GM19238 (cell line): ENCODE measurements around the gene POLR3B.
"Not testable (repeated sequence)": the region's sequence is repeated elsewhere in the genome, so short reads cannot be mapped to it uniquely, and the experiment has no call there.

Experiments
- DNase-seq: peaks from one replicate; pipeline ENCODE4 v3.0.0; 2011; ENCODE audit warnings: low spot score; ENCODE audit not compliant: insufficient read length

The POLR3B gene

DNA sequence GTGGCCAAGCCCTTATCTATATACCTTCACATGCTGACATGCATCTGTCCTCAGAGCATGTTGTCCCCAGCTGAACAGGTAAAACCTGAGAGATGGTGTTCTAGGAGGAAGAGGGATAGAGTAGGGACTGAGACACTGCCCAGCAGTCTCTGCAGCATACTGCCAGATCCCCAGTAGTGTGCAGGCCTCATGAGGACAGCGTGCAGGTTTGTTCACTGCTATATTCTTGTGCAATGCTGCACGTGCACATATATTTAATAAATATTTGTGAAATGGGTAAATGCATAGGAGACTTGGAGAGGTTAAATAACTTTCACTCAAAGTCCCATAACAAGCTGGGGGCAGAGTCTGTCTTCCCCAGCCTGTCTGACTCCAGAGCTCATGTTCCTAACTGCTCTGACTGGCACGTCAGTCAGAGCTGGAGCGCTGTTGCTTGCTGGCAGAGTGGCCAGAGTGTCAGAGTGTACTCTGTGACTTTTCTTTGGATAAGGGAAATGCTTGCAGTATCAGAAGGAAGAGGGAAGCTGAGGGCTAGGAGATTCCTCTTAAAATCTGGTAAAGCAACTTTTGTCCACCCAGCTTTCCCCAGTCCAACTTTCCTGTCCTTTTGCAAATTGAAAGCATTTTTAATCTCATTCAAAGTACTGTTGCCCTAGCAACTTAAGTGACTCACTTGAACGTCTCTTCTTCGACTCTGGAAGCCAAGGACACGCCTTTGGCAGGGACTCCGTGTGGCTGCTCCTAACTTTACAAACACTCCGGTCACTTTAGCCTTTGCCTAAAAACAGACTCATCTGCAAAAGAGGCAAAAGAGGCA, 14.9 kb upstream of the POLR3B start:
- no peak for DNase-seq

DNA sequence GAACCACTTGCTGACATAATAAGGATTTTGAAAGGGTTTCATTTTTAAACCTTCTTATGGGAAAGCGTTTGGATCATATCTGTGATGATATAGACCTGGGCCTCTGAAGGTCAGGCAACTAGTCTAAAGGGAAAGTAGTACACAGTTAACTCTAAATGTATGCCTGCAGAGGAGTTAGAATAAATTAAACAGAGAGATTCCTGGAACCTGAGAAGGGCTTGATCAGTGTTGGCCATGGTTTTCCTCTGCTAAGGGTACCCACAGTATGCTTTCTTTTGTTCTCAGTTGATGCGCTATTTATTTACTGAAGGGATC, 14.4 kb upstream of the POLR3B start:
- DNase-seq: no peak

DNA sequence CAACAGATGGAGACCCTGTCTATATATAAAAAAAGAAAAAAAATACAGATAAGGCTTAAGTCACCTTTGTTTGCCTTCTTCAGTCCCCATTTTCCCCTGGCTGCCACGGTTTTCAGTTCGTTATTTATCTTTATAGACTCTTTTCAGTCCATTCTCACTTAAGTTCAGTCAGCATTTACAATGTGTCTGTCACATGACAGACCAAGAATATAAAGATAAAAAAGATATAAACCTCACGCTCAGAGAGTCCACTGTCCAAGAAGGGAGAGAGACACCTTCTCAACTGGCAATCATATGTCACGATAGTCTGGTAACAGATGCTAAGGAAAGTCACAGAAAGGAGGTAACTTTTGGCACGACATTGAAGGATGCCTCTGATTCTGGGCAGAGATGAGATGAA, 13.4 kb upstream of the POLR3B start:
- DNase-seq: no peak

DNA sequence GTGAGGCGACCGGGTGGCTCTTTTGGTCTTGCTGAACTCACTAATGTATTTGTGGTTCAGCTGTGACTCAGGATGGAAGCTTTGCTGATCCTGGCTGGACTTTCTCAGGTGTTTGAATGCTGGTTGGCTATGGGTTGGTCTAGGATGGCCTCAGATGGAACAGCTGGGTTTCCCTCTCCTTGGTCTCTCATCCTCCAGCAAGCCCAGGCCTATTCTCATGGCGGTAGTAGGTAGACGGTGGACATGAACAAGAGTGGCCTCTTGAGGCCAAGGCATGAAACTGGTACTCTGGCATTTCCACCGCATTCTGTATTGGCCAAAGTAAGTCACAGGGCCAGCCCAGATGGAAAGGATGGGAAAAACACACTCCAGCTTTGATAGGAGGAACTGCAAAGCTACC, 11.8 kb upstream of the POLR3B start:
- no peak for DNase-seq

DNA sequence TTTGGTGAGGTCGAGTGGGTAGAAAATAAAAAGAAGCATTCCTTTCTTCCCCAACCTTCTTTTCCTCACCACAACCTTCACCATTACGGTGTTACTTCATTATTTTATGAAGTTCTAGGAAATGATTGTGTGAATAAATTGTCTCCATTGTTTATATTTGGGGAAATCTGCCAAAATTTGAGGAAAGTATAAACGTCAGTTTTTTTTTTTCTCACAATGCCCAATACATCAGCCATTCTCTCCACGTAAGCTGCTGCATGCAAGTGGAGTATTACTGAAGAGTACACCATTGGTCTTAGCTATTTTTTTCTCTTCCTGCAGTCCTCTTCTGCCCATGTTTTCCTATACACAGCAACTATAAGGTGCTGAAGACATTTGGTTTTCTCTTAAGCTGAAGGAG, 9.1 kb upstream of the POLR3B start:
- DNase-seq: no peak

DNA sequence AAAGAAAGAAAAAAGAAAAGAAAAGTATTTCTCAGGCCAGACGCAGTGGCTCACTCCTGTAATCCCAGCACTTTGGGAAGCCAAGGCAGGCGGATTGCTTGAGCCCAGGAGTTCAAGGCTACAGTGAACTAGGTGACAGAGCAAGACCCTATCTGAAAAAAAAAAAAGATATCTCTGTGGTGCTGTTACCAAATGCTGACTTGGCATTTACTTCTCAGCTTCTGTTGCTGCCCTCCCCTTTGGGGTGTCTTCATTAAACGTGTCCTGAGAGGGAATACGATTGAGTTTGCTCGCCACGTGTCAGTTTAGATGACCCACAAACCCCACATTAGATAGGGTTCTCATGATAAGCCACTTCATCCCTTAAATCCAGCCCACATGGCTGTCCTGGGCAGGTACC, 4.4 kb upstream of the POLR3B start:
- DNase-seq: no peak

DNA sequence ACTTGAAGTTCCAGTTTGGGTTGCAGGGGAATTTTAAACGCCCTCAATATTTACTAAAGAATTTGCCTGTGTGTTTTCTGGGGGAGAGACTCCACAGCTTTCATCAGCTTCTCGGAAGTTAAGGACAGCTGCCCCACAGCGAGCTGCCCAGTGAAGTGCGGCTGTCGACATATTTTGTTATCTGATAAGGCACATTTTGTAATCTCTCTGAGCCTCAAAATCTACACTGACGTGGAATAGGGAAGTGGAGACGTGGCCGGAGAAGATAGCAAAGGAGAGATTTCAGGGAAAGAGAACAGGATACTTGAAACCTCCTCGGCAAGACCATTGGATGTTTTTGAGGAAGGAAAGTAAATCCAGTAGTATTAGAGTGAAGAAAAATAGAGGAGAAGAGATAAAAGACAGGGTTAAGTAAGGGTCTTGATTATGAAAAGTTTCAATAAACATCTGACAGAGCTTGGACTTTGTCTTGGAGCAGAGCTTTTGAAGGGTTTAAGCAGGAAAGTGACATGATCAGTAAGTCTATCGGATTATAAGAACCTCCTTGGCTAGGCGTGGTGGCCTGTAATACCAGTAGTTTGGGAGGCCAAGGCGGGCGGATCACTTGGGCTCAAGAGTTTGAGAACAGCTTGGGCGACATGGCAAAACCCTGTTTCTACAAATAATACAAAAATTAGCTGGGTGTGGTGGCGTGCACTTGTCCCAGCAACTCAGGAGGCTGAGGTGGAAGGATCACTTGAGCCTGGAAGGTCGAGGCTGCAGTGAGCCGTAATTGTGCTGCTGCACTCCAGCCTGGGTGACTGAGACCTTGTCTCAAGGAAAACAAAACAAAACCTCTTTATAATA, 1.1 kb downstream of the POLR3B start:
- no peak for DNase-seq

DNA sequence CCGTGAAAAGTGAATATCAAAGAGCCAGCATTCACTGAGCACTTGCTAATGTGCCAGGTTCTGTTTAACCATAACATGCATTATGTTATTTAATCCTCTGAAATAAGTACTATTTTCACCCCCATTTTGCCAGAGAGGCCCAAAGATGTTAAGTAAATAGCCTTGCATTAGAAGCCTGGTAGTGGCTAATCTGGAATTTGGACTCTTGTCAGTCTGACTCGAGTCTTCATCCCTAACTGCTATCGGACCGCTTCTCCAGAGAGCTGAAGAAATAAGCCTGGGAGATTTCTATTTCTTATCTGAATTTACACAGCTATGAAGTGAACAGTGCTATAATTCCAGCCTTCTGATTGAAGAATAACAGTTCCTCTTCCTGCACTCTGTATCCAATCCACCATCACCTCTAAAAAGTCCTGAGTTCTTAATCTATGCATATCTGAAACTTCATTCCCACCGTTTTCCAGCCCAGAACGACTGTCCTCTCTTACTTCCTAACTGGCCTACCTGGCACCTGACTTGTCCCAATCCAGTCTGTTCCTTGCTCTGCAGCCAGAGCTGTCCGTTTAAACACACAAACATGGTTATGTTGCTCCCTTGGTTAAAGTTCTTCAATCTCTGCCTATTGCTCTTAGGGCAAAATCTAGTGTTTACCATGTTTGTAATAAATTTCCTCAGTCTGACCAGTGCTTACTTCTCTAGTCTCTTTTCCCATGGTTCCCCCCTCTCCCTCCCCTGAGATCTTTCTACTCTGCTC, 2.3 kb downstream of the POLR3B start:
- DNase-seq: no peak

DNA sequence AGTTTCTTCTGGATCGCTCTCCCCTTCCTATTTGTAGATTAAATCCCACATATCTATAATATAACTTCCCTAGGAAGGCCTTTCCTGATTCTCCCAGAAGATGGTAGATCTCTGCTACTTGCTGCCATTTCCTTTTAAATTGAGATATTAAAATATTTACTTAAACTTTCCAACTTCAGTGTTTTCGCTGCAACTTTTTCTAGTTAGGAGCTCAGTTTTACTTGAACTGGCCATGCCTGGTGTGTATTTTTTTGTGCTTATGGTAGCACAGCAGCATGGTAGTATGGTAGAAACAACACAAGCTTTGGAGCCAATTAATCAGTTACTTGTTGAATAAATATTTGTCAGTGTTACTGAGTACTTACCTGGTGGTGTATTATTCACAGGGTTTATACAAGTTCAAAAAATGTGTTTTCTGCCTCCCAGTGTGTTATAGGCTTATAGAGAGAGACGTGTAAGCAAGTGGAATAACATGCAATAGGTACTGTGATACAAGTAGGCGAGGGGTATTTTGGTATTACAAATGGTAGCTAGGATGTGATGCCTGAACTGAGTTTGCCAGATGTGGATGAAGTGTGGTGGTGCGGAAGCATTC, 2.9 kb downstream of the POLR3B start:
- no peak for DNase-seq

DNA sequence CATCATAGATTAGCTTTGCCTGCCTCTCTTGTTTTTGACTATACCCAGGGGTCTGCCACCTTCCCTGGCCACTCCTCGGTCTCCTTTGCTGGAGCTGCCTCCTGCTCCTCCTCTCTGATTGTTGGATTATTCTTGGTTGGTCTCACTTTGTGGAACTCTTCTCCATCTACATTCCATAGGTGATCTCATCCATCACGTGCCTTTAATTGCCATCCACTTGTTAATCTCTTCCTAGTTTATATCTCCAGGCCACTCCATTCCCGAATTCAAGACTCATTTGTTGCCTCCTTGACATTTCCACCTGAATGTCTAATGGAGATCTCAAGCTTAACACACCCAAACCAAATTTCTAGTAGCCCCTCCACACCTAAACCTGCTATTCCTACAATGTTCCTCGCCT, 5.4 kb downstream of the POLR3B start:
- no peak for DNase-seq

DNA sequence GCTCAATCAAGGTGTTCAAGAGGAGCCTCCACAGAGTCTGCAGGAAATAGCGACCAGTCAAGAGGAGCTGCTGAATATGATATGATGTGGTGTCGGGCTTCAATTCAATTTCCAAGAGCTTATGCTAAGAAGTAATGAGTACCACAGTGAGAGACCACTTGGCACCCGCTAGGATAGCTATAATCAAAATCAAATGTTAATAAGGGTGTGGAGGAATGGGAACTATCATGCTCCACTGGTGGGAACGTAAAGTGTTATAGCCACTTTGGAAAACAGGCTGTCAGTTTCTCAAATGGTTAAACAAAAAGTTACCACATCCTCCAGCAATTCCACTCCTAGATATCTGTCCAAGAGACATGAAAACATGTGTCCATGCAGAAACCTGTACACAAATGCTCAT, 6.7 kb downstream of the POLR3B start:
- DNase-seq: no peak

DNA sequence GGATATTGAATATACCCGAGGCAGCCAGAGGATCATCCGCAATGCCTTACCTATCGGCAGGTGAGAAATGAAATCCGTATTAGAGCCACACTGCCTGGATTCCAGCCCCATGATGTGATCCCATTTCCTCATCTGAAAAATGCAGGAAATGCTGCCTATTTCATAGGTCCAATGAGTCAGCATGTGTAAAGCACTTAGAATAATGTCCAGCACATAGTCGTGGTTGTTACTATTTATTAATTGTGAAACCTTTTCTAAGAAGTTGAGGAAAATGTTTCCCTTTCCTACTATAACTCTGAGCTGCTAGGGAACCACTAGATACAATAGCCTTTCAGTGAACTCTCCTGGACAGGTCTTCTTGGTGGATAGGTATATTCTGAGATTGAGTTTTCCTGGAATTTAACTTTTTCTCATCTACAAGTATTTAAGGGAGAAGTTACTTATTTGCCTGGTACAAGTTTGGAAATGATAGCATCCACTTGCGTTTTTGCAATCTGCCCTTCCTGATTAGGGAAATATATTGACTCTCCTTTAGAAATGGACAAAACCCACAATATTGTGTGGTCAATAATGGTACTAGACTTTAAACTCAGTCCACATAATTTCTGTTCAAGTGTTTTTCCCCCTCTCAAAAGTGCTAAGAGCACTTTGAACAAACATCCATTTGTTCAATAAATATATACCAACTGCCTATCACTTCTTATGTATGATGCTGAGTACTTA, 12.2 kb downstream of the POLR3B start:
- no peak for DNase-seq

DNA sequence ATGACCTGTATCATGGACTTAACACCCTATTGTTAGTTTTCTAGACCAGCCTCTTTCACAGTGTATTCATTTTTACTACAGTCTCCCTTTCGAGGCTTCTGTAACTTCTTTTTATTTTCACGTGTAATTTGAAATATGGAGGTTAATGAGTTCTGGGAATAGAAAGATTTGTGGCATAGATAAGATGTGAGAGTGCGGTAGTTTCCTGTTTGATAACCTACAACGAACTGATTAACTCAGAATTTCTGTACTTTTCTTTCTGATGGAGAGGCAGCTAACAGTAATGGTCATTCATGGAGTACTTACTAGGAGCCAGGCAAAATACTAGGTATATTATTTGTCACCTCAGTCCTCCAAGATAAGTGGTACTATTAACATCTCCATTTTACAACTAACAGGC, 21.2 kb downstream of the POLR3B start:
- DNase-seq: no peak

DNA sequence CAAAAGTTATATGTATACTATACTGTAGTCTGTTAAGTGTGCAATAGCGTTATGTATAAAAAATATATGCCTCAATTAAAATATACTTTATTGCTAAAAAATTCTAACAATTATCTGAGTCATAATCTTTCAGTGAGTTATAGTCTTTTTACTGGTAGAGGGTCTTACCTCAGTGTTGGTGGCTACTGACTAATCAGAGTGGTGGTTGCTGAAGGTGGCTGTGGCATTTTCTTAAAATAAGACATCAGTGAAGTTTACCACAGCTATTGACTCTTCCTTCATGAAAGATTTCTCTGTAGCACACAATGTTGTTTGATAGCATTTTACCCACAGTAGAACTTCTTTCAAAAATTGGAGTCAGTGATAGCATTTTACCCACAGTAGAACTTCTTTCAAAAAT, 23.4 kb downstream of the POLR3B start:
- DNase-seq: no peak

DNA sequence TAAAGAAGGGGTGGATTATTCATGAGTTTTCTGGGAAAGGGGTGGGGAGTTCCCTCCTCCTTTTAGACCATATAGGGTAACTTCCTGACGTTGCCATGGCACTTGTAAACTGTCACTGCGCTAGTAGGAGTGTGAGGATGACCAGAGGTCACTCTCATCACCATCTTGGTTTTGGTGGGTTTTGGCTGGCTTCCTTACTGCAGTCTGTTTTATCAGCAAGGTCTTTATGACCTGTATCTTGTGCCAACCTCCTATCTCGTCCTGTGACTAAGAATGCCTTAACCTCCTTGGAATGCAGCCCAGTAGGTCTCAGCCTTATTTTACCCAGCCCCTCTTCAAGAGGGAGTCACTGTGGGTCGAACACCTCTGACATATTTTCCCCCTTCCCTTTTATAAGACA, 24.3 kb downstream of the POLR3B start:
- DNase-seq: not testable (repeated sequence)

DNA sequence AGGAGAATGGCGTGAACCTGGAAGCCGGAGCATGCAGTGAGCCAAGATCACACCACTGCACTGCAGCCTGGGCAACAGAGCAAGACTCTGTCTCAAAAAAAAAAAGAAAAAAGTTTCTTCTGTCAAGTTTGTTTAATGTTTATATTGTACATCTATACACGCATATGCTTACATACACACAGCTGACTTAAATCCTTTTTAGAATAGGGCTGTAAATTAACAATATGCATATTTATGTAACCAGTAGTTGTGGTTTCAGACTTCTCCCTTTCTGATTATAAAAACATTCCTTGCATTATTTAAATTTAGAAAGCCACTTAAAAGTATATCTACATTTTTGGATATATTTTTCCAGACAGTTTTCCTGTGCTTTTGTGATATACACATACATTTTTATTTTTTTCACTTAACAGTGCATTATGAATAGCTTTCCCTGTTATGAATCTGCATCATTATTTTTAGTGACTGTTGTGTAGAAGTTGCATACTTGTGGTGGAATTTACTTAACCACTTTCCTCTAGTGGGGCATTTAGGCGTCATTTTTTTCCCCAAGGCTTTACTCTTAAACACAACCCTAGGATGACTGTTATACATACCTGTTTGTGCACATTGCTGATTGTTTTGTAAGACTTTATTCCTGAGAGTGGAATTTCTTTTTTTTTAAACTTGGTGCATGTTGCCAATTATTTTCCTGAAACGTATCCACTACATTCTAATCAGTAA, 29.4 kb downstream of the POLR3B start:
- no peak for DNase-seq

DNA sequence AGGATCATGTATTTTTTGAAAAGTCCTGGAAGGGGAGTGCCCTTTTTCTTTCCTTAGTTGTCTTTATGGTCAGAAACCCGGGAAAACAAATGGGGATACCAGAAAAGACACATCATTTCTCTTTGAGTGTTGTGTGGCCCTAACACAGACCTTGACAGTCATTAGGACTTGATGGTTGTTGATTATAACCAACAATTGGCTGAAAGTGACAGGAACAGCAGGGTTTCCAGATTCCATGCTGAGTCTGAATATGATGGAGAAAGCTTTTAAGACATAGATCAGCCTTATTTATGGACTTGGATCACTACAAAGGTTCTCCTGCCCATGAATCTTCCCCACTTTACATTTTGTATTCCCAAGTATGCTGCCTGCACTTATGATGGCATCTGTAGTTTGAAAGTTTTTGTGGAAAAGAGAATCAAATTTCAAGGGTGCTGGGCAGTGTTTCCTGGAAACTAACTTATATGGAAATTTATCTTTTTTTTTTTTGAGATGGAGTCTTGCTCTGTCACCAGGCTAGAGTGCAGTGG, 30.4 kb downstream of the POLR3B start:
- DNase-seq: no peak

DNA sequence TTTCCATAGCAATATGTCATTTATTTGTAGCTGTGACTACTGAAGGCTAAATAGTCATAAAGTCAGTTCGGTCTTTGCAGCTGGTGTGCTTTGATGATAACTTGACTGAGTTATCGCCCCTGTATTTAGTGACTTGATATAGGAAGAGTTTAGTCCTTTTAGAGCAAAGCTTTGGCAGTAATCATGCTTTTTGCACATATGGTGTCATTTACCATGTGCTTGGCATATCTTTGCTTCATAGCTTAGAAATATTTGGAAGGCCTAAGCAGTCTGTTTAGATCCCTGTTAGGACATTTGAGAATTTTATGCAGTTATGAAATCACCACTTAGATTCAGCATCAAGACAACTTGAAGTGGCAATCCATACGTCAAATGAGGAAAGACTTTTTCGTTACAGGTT, 31.6 kb downstream of the POLR3B start:
- no peak for DNase-seq

DNA sequence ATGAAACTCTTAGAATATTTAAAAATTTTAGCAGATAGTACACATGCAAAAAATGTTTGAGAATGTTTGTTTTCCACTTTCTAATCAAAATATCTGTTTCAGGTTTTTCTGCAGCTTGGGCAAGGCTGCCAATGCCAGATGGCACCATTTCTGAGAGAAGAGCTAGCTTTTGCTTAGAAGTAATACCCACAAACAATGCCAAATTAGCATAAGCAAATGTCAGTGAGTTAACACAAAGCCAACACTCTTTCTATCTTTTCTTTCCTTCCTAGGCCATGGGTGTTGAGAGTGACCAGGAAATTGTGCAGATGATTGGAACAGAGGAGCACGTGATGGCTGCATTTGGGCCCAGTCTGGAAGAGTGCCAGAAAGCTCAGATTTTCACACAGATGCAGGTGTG, 35.2 kb downstream of the POLR3B start:
- no peak for DNase-seq

DNA sequence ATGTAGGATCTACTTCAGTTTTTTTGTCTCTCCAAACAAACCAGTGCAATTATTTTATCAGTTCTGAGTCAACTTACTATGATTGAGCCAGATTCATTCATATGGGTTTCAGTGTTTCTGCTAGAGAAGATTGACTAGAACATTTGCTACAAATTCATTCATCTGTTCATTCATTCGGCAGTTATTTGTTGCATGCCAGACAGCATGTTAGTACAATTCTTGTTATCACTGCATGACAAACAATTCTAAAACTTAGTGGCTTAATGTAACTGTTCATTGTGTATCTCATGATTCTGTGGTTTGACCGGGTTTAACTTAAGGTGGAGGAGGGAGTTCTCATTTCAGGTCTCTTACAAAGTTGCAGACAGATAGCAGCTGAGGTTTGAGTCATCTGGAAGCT, 52.3 kb downstream of the POLR3B start:
- no peak for DNase-seq
